Activated CD4-positive, alpha-beta T cell treated with anti-CD3 and anti-CD28 coated beads, Interleukin-2, amount 50 U/mL, for 1 hour (primary cell): ENCODE measurements around the gene SOX15.
"Not testable (repeated sequence)": the region's sequence is repeated elsewhere in the genome, so short reads cannot be mapped to it uniquely, and the experiment has no call there.

Experiments used
- DNase-seq: peaks from one replicate; pipeline ENCODE4 v3.0.0-alpha.2; 2020

Gene SOX15

GRCh38 chr17:7589891-7590691 is at the start of gene SOX15:
Gene SOX15, minus strand, starts transcription at chr17:7590094. Its CDS starts 418 bp downstream, at chr17:7589676.
- no peak for DNase-seq

- no peak for DNase-seq
These were observed 46.3 kb upstream of the SOX15 start for GRCh38 chr17:7636163-7636562.

- DNase-seq: no peak
These were observed 44.5 kb upstream of the SOX15 start for GRCh38 chr17:7634384-7634783.

- DNase-seq: no peak
These were observed 43.2 kb upstream of the SOX15 start for GRCh38 chr17:7633093-7633492.

GRCh38 chr17:7632492-7632894 is 42.6 kb upstream of the SOX15 start:
- peak; percentile 12 for DNase-seq

- DNase-seq: no peak
These were observed 41.8 kb upstream of the SOX15 start for GRCh38 chr17:7631398-7632380.

GRCh38 chr17:7629939-7630571 is 40.2 kb upstream of the SOX15 start, which contains the start of gene SHBG:
Gene SHBG, plus strand, starts transcription at chr17:7630135. Its CDS starts 38 bp downstream, at chr17:7630173.
- DNase-seq: no peak

GRCh38 chr17:7627250-7628121 is 37.6 kb upstream of the SOX15 start, which contains the start of gene SAT2:
Gene SAT2, minus strand, starts transcription at chr17:7627821. Its CDS starts 186 bp downstream, at chr17:7627635.
- DNase-seq: peak; percentile 79

GRCh38 chr17:7626956-7627249 is 37.0 kb upstream of the SOX15 start:
- no peak for DNase-seq

GRCh38 chr17:7626307-7626706 is 36.4 kb upstream of the SOX15 start:
- no peak for DNase-seq

- not testable (repeated sequence) for DNase-seq
These were observed 35.9 kb upstream of the SOX15 start for GRCh38 chr17:7625749-7626148.

- no peak for DNase-seq
These were observed 33.8 kb upstream of the SOX15 start for GRCh38 chr17:7623661-7624060.

GRCh38 chr17:7620835-7621234 is 30.9 kb upstream of the SOX15 start:
- no peak for DNase-seq

GRCh38 chr17:7618608-7619007 is 28.7 kb upstream of the SOX15 start:
- no peak for DNase-seq

GRCh38 chr17:7615265-7615747 is 25.4 kb upstream of the SOX15 start:
- no peak for DNase-seq

- DNase-seq: peak; percentile 97
These were observed 24.8 kb upstream of the SOX15 start, which contains the start of gene FXR2 for GRCh38 chr17:7614425-7615264. Gene FXR2, minus strand, starts transcription at chr17:7614897. Its CDS starts 365 bp downstream, at chr17:7614532.

- DNase-seq: no peak
These were observed 24.0 kb upstream of the SOX15 start for GRCh38 chr17:7613769-7614424.

- DNase-seq: no peak
These were observed 22.4 kb upstream of the SOX15 start for GRCh38 chr17:7612294-7612640.

GRCh38 chr17:7611635-7612293 is 21.9 kb upstream of the SOX15 start:
- DNase-seq: no peak

- no peak for DNase-seq
These were observed 20.7 kb upstream of the SOX15 start for GRCh38 chr17:7610641-7611040.
